ENCODE results near the gene TRIM36. TPM values are rescaled to one million over a fixed set of nuclear protein-coding genes. Genes with fewer than 3 reads are reported as not detected.

Gene TRIM36
- total RNA-seq, 1 experiment from 2014 or later: 12.6 TPM

DNA sequence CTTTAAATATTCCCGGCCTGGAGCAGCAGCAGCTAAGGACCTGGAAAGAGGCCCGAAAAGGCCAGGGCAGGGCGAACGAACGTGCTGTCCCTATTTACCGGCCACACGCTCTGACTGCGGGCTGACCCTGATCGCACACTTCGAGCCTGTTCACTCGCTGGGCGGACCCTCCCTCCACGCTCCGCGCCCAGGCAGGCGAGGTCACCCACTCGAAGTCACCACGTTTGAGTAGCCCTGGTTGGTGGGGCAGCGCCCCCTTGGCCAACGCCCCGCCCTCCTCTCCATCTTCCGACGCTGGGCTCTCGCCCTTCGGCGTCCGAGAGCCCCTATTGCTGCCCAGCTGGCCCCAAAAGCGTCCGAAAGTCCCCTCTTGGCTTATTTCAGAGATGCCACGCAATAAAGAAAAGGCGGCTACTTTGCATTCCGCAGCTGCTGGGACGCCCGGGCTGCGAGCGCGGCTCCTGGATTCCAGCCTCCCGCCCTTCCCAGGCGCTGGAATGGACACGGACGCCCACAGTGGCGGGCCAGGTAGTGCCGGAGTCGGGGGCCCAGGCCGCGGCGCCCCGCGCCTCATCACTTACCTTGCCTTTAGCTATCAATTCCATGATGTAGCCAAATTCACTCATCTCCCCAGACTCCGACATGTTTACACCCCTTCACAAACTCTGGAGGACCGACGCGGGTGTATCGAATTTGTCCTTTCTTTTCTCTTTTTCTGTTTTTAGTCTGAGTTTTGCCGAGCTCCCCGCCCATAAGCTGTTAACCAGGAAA lies 9.9 kb upstream of the TRIM36 start:
- no peaks in the 10 kb centered on the region for H3K9me2 ChIP-seq (ENCODE audit: insufficient read depth)
- DNase-seq (ENCODE audit: low read depth, low spot score): no peak
- ChIA-PET RAD21 (ENCODE audit: low non-redundant PET in 1 of 2, low total read pairs in 2 of 2, uncharacterized antibody in 2 of 2, unreplicated experiment in 2 of 2) (no interaction called here), CTCF (no interaction called here), POLR2A (no interaction called here)
- intact Hi-C loops (cut with micrococcal nuclease): no loop called here
- no peak overlapping the region for H3K4me3 ChIP-seq (replicated peaks in 1 of 2; ENCODE audit: low read depth in 1 of 2, low read length in 2 of 2)
- ATAC-seq: no peak
- no peak overlapping the region for H3K27ac ChIP-seq (ENCODE audit: low read depth, low read length)
- H4K20me1 ChIP-seq (ENCODE audit: insufficient read depth): no peaks in the 10 kb centered on the region
- H3K9me3 ChIP-seq (ENCODE audit: control insufficient read depth in 1 of 2, insufficient read depth in 1 of 2, low read depth in 1 of 2, low read length in 2 of 2): no peaks in the 10 kb centered on the region
- no TSS peak for BruUV-seq (replicated peaks)
- TF ChIP-seq TCF7L2 (IDR thresholded peaks at IDR 0.05; ENCODE audit: borderline replicate concordance, extremely low read depth, insufficient read depth, insufficient read length): no peak
- no peaks in the 10 kb centered on the region for H3K27me3 ChIP-seq (ENCODE audit: insufficient read depth, low read length)
- H3K79me2 ChIP-seq (ENCODE audit: insufficient read depth, low read length): no peaks in the 10 kb centered on the region
- no peak overlapping the region for H2AFZ ChIP-seq (ENCODE audit: low read depth, low read length, poor library complexity, severe bottlenecking)
- no peaks in the 10 kb centered on the region for H3K4me1 ChIP-seq (ENCODE audit: control insufficient read depth in 1 of 2, insufficient read depth in 2 of 2, low read length in 2 of 2)
- no peaks in the 10 kb centered on the region for H3K36me3 ChIP-seq (ENCODE audit: control insufficient read depth in 1 of 2, insufficient read depth in 2 of 2, low read length in 2 of 2)
- no peak overlapping the region for H3K9ac ChIP-seq (ENCODE audit: low read length)
- H3K4me2 ChIP-seq (ENCODE audit: low read length): no peak overlapping the region

DNA sequence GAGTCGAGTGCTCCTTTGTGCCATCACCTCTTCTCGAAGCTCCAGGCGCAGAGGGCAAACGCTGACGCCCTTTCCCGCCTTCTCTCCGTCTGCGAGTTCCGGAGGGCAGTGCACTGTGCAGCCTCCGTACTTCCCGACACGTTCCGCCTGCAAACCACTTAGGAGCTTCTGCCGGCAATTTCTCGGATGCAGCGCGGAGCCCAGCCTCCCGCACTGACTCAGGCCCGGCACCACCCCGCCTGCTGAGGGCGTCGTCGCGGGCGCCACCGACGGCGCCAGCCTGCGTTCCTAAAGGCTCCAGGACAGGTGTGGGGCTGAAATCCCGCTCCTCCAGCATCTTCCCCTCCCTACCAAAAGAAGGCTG lies 9.3 kb upstream of the TRIM36 start:
- H3K36me3 ChIP-seq (ENCODE audit: control insufficient read depth in 1 of 2, insufficient read depth in 2 of 2, low read length in 2 of 2): no peaks in the 10 kb centered on the region
- no peak overlapping the region for H3K4me2 ChIP-seq (ENCODE audit: low read length)
- no peaks in the 10 kb centered on the region for H3K9me2 ChIP-seq (ENCODE audit: insufficient read depth)
- no peaks in the 10 kb centered on the region for H4K20me1 ChIP-seq (ENCODE audit: insufficient read depth)
- no peak for DNase-seq (ENCODE audit: low read depth, low spot score)
- ChIA-PET POLR2A (no interaction called here), RAD21 (ENCODE audit: low non-redundant PET in 1 of 2, low total read pairs in 2 of 2, uncharacterized antibody in 2 of 2, unreplicated experiment in 2 of 2) (no interaction called here), CTCF (no interaction called here)
- no peaks in the 10 kb centered on the region for H3K9me3 ChIP-seq (ENCODE audit: control insufficient read depth in 1 of 2, insufficient read depth in 1 of 2, low read depth in 1 of 2, low read length in 2 of 2)
- no peak overlapping the region for H2AFZ ChIP-seq (ENCODE audit: low read depth, low read length, poor library complexity, severe bottlenecking)
- no peak overlapping the region for H3K9ac ChIP-seq (ENCODE audit: low read length)
- intact Hi-C loops (cut with micrococcal nuclease): no loop called here
- no peaks in the 10 kb centered on the region for H3K4me1 ChIP-seq (ENCODE audit: control insufficient read depth in 1 of 2, insufficient read depth in 2 of 2, low read length in 2 of 2)
- TF ChIP-seq EZH2phosphoT487 (IDR thresholded peaks at IDR 0.05; ENCODE audit: borderline replicate concordance) (no peak), FOSL1 (IDR thresholded peaks at IDR 0.05; ENCODE audit: low read depth) (no peak), ZNF274 (IDR thresholded peaks at IDR 0.05; ENCODE audit: low read depth, low read length) (no peak), TCF7L2 (IDR thresholded peaks at IDR 0.05; ENCODE audit: borderline replicate concordance, extremely low read depth, insufficient read depth, insufficient read length) (no peak), SRF (IDR thresholded peaks at IDR 0.05; ENCODE audit: low read depth) (no peak), SP1 (IDR thresholded peaks at IDR 0.05; ENCODE audit: low read depth) (no peak), ZFX (IDR thresholded peaks at IDR 0.05) (no peak), EGR1 (IDR thresholded peaks at IDR 0.05; ENCODE audit: low read depth) (no peak), POLR2AphosphoS5 (IDR thresholded peaks at IDR 0.05; ENCODE audit: low read depth, low read length) (no peak), EZH2 (IDR thresholded peaks at IDR 0.05) (no peak), POLR2A (IDR thresholded peaks at IDR 0.05; ENCODE audit: borderline replicate concordance, extremely low read depth, insufficient read depth, insufficient read length) (no peak), ELF1 (IDR thresholded peaks at IDR 0.05; ENCODE audit: borderline replicate concordance, low read depth) (no peak), YY1 (IDR thresholded peaks at IDR 0.05; ENCODE audit: extremely low read depth, insufficient replicate concordance, low read depth, low read length) (no peak)
- TF ChIP-seq, protein P1, sequence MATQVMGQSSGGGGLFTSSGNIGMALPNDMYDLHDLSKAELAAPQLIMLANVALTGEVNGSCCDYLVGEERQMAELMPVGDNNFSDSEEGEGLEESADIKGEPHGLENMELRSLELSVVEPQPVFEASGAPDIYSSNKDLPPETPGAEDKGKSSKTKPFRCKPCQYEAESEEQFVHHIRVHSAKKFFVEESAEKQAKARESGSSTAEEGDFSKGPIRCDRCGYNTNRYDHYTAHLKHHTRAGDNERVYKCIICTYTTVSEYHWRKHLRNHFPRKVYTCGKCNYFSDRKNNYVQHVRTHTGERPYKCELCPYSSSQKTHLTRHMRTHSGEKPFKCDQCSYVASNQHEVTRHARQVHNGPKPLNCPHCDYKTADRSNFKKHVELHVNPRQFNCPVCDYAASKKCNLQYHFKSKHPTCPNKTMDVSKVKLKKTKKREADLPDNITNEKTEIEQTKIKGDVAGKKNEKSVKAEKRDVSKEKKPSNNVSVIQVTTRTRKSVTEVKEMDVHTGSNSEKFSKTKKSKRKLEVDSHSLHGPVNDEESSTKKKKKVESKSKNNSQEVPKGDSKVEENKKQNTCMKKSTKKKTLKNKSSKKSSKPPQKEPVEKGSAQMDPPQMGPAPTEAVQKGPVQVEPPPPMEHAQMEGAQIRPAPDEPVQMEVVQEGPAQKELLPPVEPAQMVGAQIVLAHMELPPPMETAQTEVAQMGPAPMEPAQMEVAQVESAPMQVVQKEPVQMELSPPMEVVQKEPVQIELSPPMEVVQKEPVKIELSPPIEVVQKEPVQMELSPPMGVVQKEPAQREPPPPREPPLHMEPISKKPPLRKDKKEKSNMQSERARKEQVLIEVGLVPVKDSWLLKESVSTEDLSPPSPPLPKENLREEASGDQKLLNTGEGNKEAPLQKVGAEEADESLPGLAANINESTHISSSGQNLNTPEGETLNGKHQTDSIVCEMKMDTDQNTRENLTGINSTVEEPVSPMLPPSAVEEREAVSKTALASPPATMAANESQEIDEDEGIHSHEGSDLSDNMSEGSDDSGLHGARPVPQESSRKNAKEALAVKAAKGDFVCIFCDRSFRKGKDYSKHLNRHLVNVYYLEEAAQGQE (IDR thresholded peaks at IDR 0.05; ENCODE audit: low read depth): no peak
- TF ChIP-seq, protein P2, sequence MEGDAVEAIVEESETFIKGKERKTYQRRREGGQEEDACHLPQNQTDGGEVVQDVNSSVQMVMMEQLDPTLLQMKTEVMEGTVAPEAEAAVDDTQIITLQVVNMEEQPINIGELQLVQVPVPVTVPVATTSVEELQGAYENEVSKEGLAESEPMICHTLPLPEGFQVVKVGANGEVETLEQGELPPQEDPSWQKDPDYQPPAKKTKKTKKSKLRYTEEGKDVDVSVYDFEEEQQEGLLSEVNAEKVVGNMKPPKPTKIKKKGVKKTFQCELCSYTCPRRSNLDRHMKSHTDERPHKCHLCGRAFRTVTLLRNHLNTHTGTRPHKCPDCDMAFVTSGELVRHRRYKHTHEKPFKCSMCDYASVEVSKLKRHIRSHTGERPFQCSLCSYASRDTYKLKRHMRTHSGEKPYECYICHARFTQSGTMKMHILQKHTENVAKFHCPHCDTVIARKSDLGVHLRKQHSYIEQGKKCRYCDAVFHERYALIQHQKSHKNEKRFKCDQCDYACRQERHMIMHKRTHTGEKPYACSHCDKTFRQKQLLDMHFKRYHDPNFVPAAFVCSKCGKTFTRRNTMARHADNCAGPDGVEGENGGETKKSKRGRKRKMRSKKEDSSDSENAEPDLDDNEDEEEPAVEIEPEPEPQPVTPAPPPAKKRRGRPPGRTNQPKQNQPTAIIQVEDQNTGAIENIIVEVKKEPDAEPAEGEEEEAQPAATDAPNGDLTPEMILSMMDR (IDR thresholded peaks at IDR 0.05 in 2 of 3, conservative IDR thresholded peaks at IDR 0.05 in 1 of 3; ENCODE audit: borderline replicate concordance in 1 of 3, insufficient read depth in 1 of 3, low read depth in 2 of 3, low read length in 2 of 3): no peak
- ATAC-seq: no peak
- no peak overlapping the region for H3K27ac ChIP-seq (ENCODE audit: low read depth, low read length)
- no TSS peak for BruUV-seq (replicated peaks)
- no peak overlapping the region for H3K4me3 ChIP-seq (replicated peaks in 1 of 2; ENCODE audit: low read depth in 1 of 2, low read length in 2 of 2)
- no peaks in the 10 kb centered on the region for H3K27me3 ChIP-seq (ENCODE audit: insufficient read depth, low read length)
- no peaks in the 10 kb centered on the region for H3K79me2 ChIP-seq (ENCODE audit: insufficient read depth, low read length)
